Cardiac fibroblast (primary cell): ENCODE results near the gene PEX11A.
"Not testable (repeated sequence)": the region's sequence is repeated elsewhere in the genome, so short reads cannot be mapped to it uniquely, and the experiment has no call there.

ENCODE experiments used
- DNase-seq, 2 donors: peaks; one replicate each; pipeline versions ENCODE4 v3.0.0 to v3.0.0-alpha.2; 2010; ENCODE audit warnings: low read depth in 2 of 2
- H3K4me3 ChIP-seq, 2 donors: replicated peaks in 1 of 2; 1 replicate in 1 of 2; 2 replicates in 1 of 2; pipeline ENCODE4 v1.5.1; 2011; ENCODE audit warnings: low read depth in 2 of 2, low read length in 2 of 2, mild to moderate bottlenecking in 2 of 2, moderate library complexity in 1 of 2
- TF ChIP-seq, protein P1 (sequence below): IDR thresholded peaks from one replicate; pipeline ENCODE4 v1.5.1; 2011; ENCODE audit warnings: low read depth, mild to moderate bottlenecking, low read length, inconsistent platforms

PEX11A gene

DNA sequence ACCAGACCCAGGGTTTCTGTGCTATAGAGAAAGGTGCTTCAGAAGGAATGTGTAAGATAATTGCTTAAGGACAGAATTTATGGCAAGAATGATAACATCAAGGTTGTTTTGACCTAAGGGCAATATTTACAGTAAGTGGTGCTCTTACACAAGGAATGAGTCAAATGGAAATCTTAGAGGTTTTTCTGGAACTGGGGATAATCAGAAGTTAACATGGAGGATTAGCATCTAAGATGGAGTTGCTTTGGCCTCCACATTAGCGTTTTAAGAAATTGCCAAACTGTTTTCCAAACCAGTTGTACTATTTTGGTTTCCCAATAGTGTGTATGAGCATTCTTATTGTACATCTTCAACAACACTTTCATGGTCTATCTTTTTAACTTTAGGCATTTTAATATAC lies 3.1 kb upstream of the PEX11A start:
- no peak overlapping the region for H3K4me3 ChIP-seq
- DNase-seq, result no peak
- TF ChIP-seq, protein P1, sequence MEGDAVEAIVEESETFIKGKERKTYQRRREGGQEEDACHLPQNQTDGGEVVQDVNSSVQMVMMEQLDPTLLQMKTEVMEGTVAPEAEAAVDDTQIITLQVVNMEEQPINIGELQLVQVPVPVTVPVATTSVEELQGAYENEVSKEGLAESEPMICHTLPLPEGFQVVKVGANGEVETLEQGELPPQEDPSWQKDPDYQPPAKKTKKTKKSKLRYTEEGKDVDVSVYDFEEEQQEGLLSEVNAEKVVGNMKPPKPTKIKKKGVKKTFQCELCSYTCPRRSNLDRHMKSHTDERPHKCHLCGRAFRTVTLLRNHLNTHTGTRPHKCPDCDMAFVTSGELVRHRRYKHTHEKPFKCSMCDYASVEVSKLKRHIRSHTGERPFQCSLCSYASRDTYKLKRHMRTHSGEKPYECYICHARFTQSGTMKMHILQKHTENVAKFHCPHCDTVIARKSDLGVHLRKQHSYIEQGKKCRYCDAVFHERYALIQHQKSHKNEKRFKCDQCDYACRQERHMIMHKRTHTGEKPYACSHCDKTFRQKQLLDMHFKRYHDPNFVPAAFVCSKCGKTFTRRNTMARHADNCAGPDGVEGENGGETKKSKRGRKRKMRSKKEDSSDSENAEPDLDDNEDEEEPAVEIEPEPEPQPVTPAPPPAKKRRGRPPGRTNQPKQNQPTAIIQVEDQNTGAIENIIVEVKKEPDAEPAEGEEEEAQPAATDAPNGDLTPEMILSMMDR, result no peak

DNA sequence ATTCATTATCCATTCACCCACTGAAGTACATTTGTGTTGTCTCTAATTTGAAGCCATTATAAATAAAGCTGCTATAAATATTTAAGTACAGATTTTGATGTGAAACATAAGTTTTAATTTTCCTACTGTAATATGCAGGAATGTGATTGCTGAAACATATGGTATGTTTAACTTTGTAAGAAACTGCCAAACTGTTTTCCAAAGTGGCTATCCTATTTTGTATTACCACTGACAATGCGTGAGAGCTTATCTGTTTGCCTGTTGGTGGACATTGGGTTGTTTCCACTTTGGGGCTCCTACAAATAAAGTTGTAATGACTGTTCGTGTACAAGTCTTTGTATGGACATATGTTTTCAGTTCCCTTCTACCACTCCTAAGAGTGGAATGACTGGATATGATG lies 2.5 kb upstream of the PEX11A start:
- TF ChIP-seq, protein P1, result no peak

DNA sequence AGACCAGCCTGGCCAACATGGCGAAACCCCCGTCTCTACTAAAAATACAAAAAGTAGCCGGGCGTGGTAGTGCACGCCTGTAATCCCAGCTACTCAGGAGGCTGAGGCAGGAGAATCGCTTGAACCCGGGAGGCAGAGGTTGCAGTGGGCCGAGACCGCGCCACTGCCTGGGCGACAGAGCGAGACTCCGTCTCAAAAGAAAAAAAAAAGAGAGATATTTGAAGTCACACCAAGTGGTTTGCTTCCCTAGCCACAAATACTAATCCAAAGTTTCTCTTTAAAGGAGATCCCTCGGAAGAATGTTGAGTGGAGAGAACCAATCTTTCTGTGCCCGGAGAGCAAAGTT lies 651 bp downstream of the PEX11A start:
- not testable (repeated sequence) for DNase-seq
- H3K4me3 ChIP-seq, result peak overlapping the region; percentile 79 to 91

More for the DNA sequence above, 2.5 kb upstream of the PEX11A start:
- H3K4me3 ChIP-seq, result no peak overlapping the region
- DNase-seq, result no peak

DNA sequence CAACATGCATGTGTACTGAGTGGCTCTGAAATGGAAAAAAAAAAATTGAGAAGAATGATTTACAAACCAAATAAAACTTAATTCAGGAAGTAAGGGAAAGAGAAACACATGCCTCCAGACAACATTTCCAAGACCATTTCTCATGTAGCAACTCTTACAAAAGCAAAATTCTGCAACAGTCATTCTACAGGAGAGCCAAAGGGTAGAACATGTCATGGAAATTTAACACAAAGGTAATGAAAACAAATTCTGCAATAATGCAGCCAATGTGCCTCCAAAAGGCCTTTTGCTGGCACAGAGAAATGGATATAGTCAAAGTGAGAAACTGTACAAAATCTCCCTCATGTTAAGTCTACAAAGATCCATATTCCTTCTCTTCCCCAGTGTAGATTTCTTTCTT lies 4.0 kb downstream of the PEX11A start:
- DNase-seq, result no peak
- TF ChIP-seq, protein P1, result no peak
- H3K4me3 ChIP-seq, result no peak overlapping the region

DNA sequence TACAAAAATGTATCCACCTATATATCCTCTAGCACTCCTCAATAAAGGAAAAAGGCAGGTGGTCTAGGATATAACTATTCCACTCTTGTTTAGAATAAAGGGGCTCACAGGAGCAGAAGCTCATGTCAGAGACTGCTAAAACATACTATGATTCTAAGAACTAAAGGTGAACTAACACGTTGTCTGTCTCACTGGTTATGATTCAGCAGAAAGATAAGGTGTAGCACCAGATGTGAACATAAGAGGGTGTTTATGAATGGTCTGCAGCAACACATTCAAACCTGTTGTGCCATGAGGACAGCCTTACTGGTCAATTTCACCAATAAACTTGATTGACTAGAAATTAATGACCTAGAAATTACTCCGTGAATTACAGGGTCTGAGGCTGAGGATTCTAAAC lies 4.6 kb downstream of the PEX11A start:
- TF ChIP-seq, protein P1, result no peak
- H3K4me3 ChIP-seq, result no peak overlapping the region
- no peak for DNase-seq

DNA sequence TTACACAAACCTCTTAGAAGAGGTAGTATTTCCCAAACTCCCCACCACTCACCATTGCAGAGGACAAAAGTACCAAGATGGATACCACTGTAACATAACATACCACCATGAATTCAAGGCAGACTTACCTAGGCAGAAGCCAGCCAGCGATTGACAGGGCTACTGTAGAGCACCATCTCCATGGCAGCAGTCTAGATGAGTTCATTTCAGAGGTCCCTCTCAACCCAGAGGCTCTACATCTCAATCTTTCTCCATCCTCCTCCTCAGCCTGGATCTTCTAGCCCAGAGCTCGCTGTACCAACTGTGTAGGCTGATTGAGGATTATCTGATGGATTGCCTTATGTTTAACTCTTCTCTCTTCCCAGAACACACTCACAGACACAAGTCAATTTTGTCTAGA lies 9.4 kb downstream of the PEX11A start:
- no peak for DNase-seq
- no peak overlapping the region for H3K4me3 ChIP-seq
- TF ChIP-seq, protein P1, result no peak

DNA sequence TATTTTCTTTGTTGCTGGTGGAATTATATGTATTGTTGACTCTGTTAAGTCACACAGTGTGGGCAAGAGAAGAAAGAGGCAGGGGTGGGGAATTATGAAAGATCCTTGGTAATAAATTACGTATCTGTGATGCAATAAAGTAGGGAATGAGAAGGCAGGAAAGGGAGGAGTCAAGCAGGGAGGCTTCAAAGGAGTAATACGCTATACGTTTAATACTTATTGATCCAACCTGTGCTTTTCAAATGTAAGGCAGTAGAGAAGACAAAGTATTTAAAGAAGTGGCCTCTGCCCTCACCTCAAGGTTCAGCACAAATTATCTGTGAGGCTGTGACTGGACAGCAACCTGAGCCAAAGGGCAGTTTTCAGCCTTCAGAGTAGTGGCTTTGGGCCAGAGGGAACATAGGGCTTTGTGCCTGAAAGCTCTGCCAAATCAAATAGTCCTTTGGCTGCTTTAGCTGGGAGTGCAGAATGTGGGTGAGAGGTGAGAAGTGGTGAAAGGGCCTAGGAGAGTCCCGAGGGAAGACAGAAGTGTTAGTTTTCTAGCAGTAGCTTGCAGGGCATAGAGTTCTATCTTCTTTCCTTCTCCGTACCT lies 10.2 kb downstream of the PEX11A start:
- DNase-seq, result peak; percentile 90 to 97
- no peak overlapping the region for H3K4me3 ChIP-seq
- TF ChIP-seq, protein P1, result no peak
